K562 (cell line): Measurements from ENCODE around the gene ANKS1B. TPM values are rescaled to one million over a fixed set of nuclear protein-coding genes. Genes with fewer than 3 reads are reported as not detected.

Experiments used
- ATAC-seq: fragments of 200-7000 bp; cut with Tn5 transposase; 3 replicates; pipeline ENCODE4 v1.9.1; 2020; ENCODE audit warnings: moderate library complexity
- BruUV-seq: library from RNA; stranded (reverse); fragments of 400-500 nt; replicated peaks from 2 replicates; lab custom pipeline; 2021; lab: Mats Ljungman, UMichigan
- CTCF ChIA-PET: fragments of 300-600 bp; formaldehyde crosslinking; extraction: SDS; loops from one replicate; lab custom pipeline; 2021; ENCODE audit warnings: low intra/inter-chr PET ratio; lab: Yijun Ruan, JAX
- POLR2A ChIA-PET: fragments of 300-600, 350-650 bp; sonication (Branson Sonifier 250); formaldehyde crosslinking; extraction: SDS; loops from one replicate; lab custom pipeline; 2021; ENCODE audit warnings: antibody characterized with exemption, inconsistent platforms; lab: Yijun Ruan, JAX
- DNase-seq, 4 experiments: peaks; one replicate each; pipeline versions ENCODE4 v3.0.0 to v3.0.0-alpha.2; 2011 to 2018; ENCODE audit warnings: low spot score in 3 of 4, mixed read lengths in 3 of 4; ENCODE audit errors: extremely low read depth in 1 of 4
- FAIRE-seq: peaks from 2 replicates; lab custom pipeline; 2011; peaks lifted over from hg19 to GRCh38; lab: Jason Lieb, UNC
- H2AFZ ChIP-seq: 2 replicates; pipeline ENCODE4 v1.6.0; 2011; ENCODE audit warnings: low read depth, low read length, control low read depth, inconsistent platforms
- H3K27ac ChIP-seq: fragments of 200-600 bp; 3 replicates; pipeline ENCODE4 v1.8.0; 2011; ENCODE audit warnings: low read depth, mild to moderate bottlenecking, control low read depth, inconsistent platforms, low read length, moderate library complexity, mixed read lengths; ENCODE audit errors: extremely low read depth
- H3K27me3 ChIP-seq, 2 experiments: fragments of 300-600 bp in 1 of 2; 2 replicates in 1 of 2; 3 replicates in 1 of 2; pipeline versions ENCODE4 v1.6.0 to v1.8.0; 2011; ENCODE audit warnings: inconsistent platforms in 2 of 2, low read length in 2 of 2, mild to moderate bottlenecking in 1 of 2, mixed read lengths in 1 of 2, moderate library complexity in 1 of 2; ENCODE audit not compliant: control insufficient read depth in 2 of 2, insufficient read depth in 2 of 2
- H3K36me3 ChIP-seq: fragments of 300-600 bp; 3 replicates; pipeline ENCODE4 v1.8.0; 2011; ENCODE audit warnings: mild to moderate bottlenecking, low read length, inconsistent platforms; ENCODE audit not compliant: control insufficient read depth, insufficient read depth
- H3K4me1 ChIP-seq, 2 experiments: fragments of 200-600 bp in 1 of 2; replicated peaks in 1 of 2; 2 replicates in 1 of 2; 3 replicates in 1 of 2; pipeline versions ENCODE4 v1.5.1 to v1.8.0; 2011; ENCODE audit warnings: inconsistent platforms in 2 of 2, low read length in 2 of 2, mild to moderate bottlenecking in 1 of 2, mixed read lengths in 1 of 2, moderate library complexity in 1 of 2; ENCODE audit not compliant: control insufficient read depth in 2 of 2, insufficient read depth in 2 of 2
- H3K4me2 ChIP-seq: 2 replicates; pipeline ENCODE4 v1.6.1; 2011; ENCODE audit warnings: low read length, control low read depth, inconsistent platforms, mixed read lengths; ENCODE audit not compliant: insufficient read depth
- H3K4me3 ChIP-seq: fragments of 200-600 bp; sonication (generic), shearing (Covaris generic); 2 replicates; pipeline ENCODE4 v1.5.1; 2016; ENCODE audit warnings: control low read depth, inconsistent platforms
- H3K79me2 ChIP-seq: fragments of 200-600 bp; 3 replicates; pipeline ENCODE4 v1.8.0; 2011; ENCODE audit warnings: low read length, inconsistent platforms; ENCODE audit not compliant: control insufficient read depth, insufficient read depth
- H3K9ac ChIP-seq, 2 experiments: 2 replicates each; pipeline versions ENCODE4 v1.6.0 to v1.6.1; 2011; ENCODE audit warnings: low read depth in 2 of 2, low read length in 2 of 2, control low read depth in 1 of 2, inconsistent platforms in 1 of 2, mild to moderate bottlenecking in 1 of 2, mixed read lengths in 1 of 2; ENCODE audit not compliant: insufficient read depth in 1 of 2
- H3K9me1 ChIP-seq: one replicate; pipeline ENCODE4 v1.6.0; 2011; ENCODE audit warnings: inconsistent platforms, mild to moderate bottlenecking, low read length, moderate library complexity; ENCODE audit not compliant: control insufficient read depth, insufficient read depth
- H3K9me3 ChIP-seq: replicated peaks from 2 replicates; pipeline ENCODE4 v1.5.1; 2011; ENCODE audit warnings: low read depth, low read length, inconsistent platforms; ENCODE audit not compliant: control insufficient read depth, insufficient read depth
- H4K20me1 ChIP-seq: replicated peaks from 2 replicates; pipeline ENCODE4 v1.6.1; 2011; ENCODE audit warnings: low read length, inconsistent platforms, mixed read lengths; ENCODE audit not compliant: control insufficient read depth, insufficient read depth
- BCOR ChIP-seq: fragments of 450-650 bp; IDR thresholded peaks from 2 replicates; pipeline ENCODE4 v1.6.1; 2016
- CAMTA2 ChIP-seq: fragments of 250-450 bp; sonication (Bioruptor Pico); conservative IDR thresholded peaks from 2 replicates; pipeline ENCODE4 v1.5.1; 2022
- MLX ChIP-seq, 2 experiments: fragments of 450-650 bp in 1 of 2; sonication (generic) in 1 of 2; formaldehyde crosslinking; conservative IDR thresholded peaks; 2 replicates each; pipeline versions ENCODE4 v1.4.0 to v1.8.1; 2020 to 2022; ENCODE audit warnings: mild to moderate bottlenecking in 1 of 2, missing genetic modification reagents in 1 of 2
- PYGO2 ChIP-seq: fragments of 450-650 bp; IDR thresholded peaks from 2 replicates; pipeline ENCODE4 v1.6.1; 2016; ENCODE audit warnings: mild to moderate bottlenecking, missing genetic modification characterization, moderate library complexity, missing compliant biosample characterization
- RNF219 ChIP-seq: fragments of 250-450 bp; sonication (Bioruptor Pico); IDR thresholded peaks from 2 replicates; pipeline ENCODE4 v1.5.0; 2022; ENCODE audit warnings: mild to moderate bottlenecking
- THRA ChIP-seq: fragments of 450-650 bp; IDR thresholded peaks from 2 replicates; pipeline ENCODE4 v1.6.1; 2017; ENCODE audit warnings: mild to moderate bottlenecking, moderate library complexity
- WGBS: fragments of 100-300 bp; shearing (Covaris generic); methylation state at CpG from one replicate; pipeline ENCODE4 v1.1.6; 2016; ENCODE audit warnings: low coverage, mixed read lengths; ENCODE audit not compliant: insufficient coverage; ENCODE audit errors: missing lambda C conversion rate; 5-methylcytosine and 5-hydroxymethylcytosine counted together
- in situ Hi-C: fragments of 300-500 bp; cut with MboI; formaldehyde crosslinking; loops from 4 replicates; pipeline ENCODE4 v1.15.0; 2018; ENCODE audit warnings: inconsistent platforms, mixed read lengths
- intact Hi-C: fragments of 100-400 bp; cut with micrococcal nuclease; formaldehyde crosslinking; loops from 2 replicates; pipeline ENCODE4 v1.14.2; 2022
- polyA plus RNA-seq, 8 experiments: library from polyadenylated mRNA; depleted of rRNA in 4 of 8; stranded (reverse) in 5 of 8; unstranded in 3 of 8; fragments of >200 nt; fragmentation: Nextera tagmentation in 2 of 8; fragmentation: Illumina TruSeq in 1 of 8; extraction: Ambion mirVana in 2 of 8; extraction: Trizol in 1 of 8; gene quantifications; 2 replicates each; pipeline versions ENCODE4 v1.2.1 to v1.2.3, GENCODE V29; 2011 to 2014; ENCODE audit warnings: inconsistent platforms in 1 of 8, missing spikeins in 1 of 8
- total RNA-seq, 7 experiments: library from RNA; depleted of rRNA in 6 of 7; stranded (reverse); fragments of >200 nt in 6 of 7; fragmentation: Illumina TruSeq in 2 of 7; extraction: Trizol in 2 of 7; gene quantifications; 2 replicates each; pipeline versions ENCODE4 v1.2.1 to v1.2.3, GENCODE V29; 2011 to 2021; ENCODE audit warnings: low replicate concordance in 1 of 7

ANKS1B gene
- total and polyA plus RNA-seq, 9 of the 15 experiments (the other 6 are each of a cell fraction or from before 2014, with no cell fraction given) = 0.04 to 0.47 (median 0.28) TPM; not detected in 4

GRCh38 chr12:98922871-98923270, 1061.9 kb downstream of the ANKS1B start:
- Histone ChIP-seq H4K20me1 (no peaks in the 10 kb centered on the region), H3K36me3 (no peaks in the 10 kb centered on the region), H3K9me3 (no peaks in the 10 kb centered on the region), H3K9ac (no peak overlapping the region), H3K4me3 (no peak overlapping the region), H3K4me1 (no peaks in the 10 kb centered on the region), H3K27me3 (no peaks in the 10 kb centered on the region), H3K79me2 (no peaks in the 10 kb centered on the region), H3K9me1 (no peaks in the 10 kb centered on the region), H3K4me2 (no peak overlapping the region), H3K27ac (no peak overlapping the region), H2AFZ (no peak overlapping the region)
- FAIRE-seq = no peak
- DNase-seq = no peak
- TF ChIP-seq RNF219 = no peak
- no TSS peak for BruUV-seq
- in situ Hi-C loops = no loop called here
- no peak for ATAC-seq
- intact Hi-C loops = no loop called here
- ChIA-PET CTCF (no interaction called here), POLR2A (no interaction called here)

- CTCF ChIA-PET = no interaction called here
- in situ Hi-C loops = no loop called here
- no TSS peak for BruUV-seq
- no peaks in the 10 kb centered on the region for H3K36me3 ChIP-seq
- no peaks in the 10 kb centered on the region for H3K9me3 ChIP-seq
- no peak overlapping the region for H3K27ac ChIP-seq
- H3K4me2 ChIP-seq = no peak overlapping the region
- no peak overlapping the region for H3K4me3 ChIP-seq
- H3K9me1 ChIP-seq = no peaks in the 10 kb centered on the region
- no peak for DNase-seq
- no peak for FAIRE-seq
- 0% methylated on average over 7 of the region's 7 CpGs for WGBS
- POLR2A ChIA-PET = no interaction called here
- no peaks in the 10 kb centered on the region for H3K79me2 ChIP-seq
- no peaks in the 10 kb centered on the region for H3K27me3 ChIP-seq
- intact Hi-C loops = no loop called here
- H3K9ac ChIP-seq = no peak overlapping the region
- no peak overlapping the region for H2AFZ ChIP-seq
- no peak for ATAC-seq
- H4K20me1 ChIP-seq = no peaks in the 10 kb centered on the region
- H3K4me1 ChIP-seq = no peaks in the 10 kb centered on the region
- TF ChIP-seq CAMTA2 (no peak), MLX (CRISPR knock-in tag; conservative IDR thresholded peaks at IDR 0.05) (no peak), BCOR (no peak), PYGO2 (tag) (no peak), THRA (no peak)
Measured at GRCh38 chr12:98918176-98918863, 1066.4 kb downstream of the ANKS1B start.
